Neuronal stem cell (in vitro differentiated cells): ENCODE measurements around the gene USP9X.
"Not testable (repeated sequence)": the region's sequence is repeated elsewhere in the genome, so short reads cannot be mapped to it uniquely, and the experiment has no call there.

Experiments used
- DNase-seq: peaks from one replicate; pipeline ENCODE4 v3.0.0-alpha.2; 2013; ENCODE audit warnings: low spot score
- H2AFZ ChIP-seq: one replicate; pipeline ENCODE4 v1.6.1; 2013; ENCODE audit warnings: mild to moderate bottlenecking, low read length, inconsistent platforms
- H2AK5ac ChIP-seq: 2 replicates; pipeline ENCODE4 v1.6.1; 2013; ENCODE audit warnings: low read depth, mild to moderate bottlenecking, inconsistent platforms, low read length, moderate library complexity, mixed read lengths
- H2BK120ac ChIP-seq: 2 replicates; pipeline ENCODE4 v1.6.1; 2013; ENCODE audit warnings: low read depth, mild to moderate bottlenecking, inconsistent platforms, low read length, moderate library complexity, mixed read lengths
- H2BK12ac ChIP-seq: one replicate; pipeline ENCODE4 v1.6.1; 2013; ENCODE audit warnings: low read length, inconsistent platforms
- H2BK15ac ChIP-seq: 2 replicates; pipeline ENCODE4 v1.6.1; 2013; ENCODE audit warnings: mild to moderate bottlenecking, low read length, inconsistent platforms, mixed read lengths
- H2BK5ac ChIP-seq: one replicate; pipeline ENCODE4 v1.6.1; 2013; ENCODE audit warnings: inconsistent platforms, mild to moderate bottlenecking, low read length, moderate library complexity
- H3K14ac ChIP-seq: one replicate; pipeline ENCODE4 v1.6.1; 2013; ENCODE audit warnings: low read length, inconsistent platforms
- H3K18ac ChIP-seq: 2 replicates; pipeline ENCODE4 v1.6.1; 2013; ENCODE audit warnings: low read length, inconsistent platforms
- H3K23ac ChIP-seq: 2 replicates; pipeline ENCODE4 v1.6.1; 2013; ENCODE audit warnings: low read depth, mild to moderate bottlenecking, mixed read lengths, low read length, inconsistent platforms; ENCODE audit not compliant: poor library complexity
- H3K27ac ChIP-seq: replicated peaks from 3 replicates; pipeline ENCODE4 v1.5.1; 2013; ENCODE audit warnings: low read length, inconsistent platforms
- H3K27me3 ChIP-seq, 3 experiments: 2 replicates each; pipeline ENCODE4 v1.6.1; 2013; ENCODE audit warnings: low read length in 3 of 3, mild to moderate bottlenecking in 2 of 3, inconsistent platforms in 1 of 3, low read depth in 1 of 3, mixed read lengths in 1 of 3, moderate library complexity in 1 of 3; ENCODE audit not compliant: control insufficient read depth in 3 of 3, insufficient read depth in 3 of 3
- H3K36me3 ChIP-seq, 2 donors: replicated peaks in 1 of 2; 2 replicates each; pipeline ENCODE4 v1.6.1; 2013; ENCODE audit warnings: low read length in 2 of 2; ENCODE audit not compliant: control insufficient read depth in 2 of 2, insufficient read depth in 2 of 2
- H3K4ac ChIP-seq: 2 replicates; pipeline ENCODE4 v1.6.1; 2013; ENCODE audit warnings: inconsistent platforms, mild to moderate bottlenecking, low read length, moderate library complexity
- H3K4me1 ChIP-seq, 2 donors: 1 replicate in 1 of 2; 2 replicates in 1 of 2; pipeline ENCODE4 v1.6.1; 2013; ENCODE audit warnings: low read length in 2 of 2, low read depth in 1 of 2; ENCODE audit not compliant: control insufficient read depth in 2 of 2, insufficient read depth in 1 of 2
- H3K4me2 ChIP-seq: one replicate; pipeline ENCODE4 v1.6.1; 2013; ENCODE audit warnings: mild to moderate bottlenecking, low read length, inconsistent platforms; ENCODE audit not compliant: insufficient read depth, poor library complexity, severe bottlenecking
- H3K4me3 ChIP-seq, 2 donors: 2 replicates each; pipeline ENCODE4 v1.5.1; 2013; ENCODE audit warnings: low read length in 2 of 2, mild to moderate bottlenecking in 2 of 2, inconsistent platforms in 1 of 2, moderate library complexity in 1 of 2
- H3K79me1 ChIP-seq: one replicate; pipeline ENCODE4 v1.6.1; 2013; ENCODE audit warnings: low read depth, mild to moderate bottlenecking, inconsistent platforms, low read length, moderate library complexity
- H3K9ac ChIP-seq: one replicate; pipeline ENCODE4 v1.6.1; 2013; ENCODE audit warnings: mild to moderate bottlenecking, low read depth, low read length, inconsistent platforms; ENCODE audit not compliant: poor library complexity
- H3K9me3 ChIP-seq, 2 donors: replicated peaks in 1 of 2; 2 replicates each; pipeline versions ENCODE3 to v1.6.1; 2013; ENCODE audit warnings: low read length in 2 of 2, mild to moderate bottlenecking in 2 of 2, inconsistent platforms in 1 of 2, low read depth in 1 of 2, mixed read lengths in 1 of 2, moderate library complexity in 1 of 2; ENCODE audit not compliant: control insufficient read depth in 2 of 2, insufficient read depth in 1 of 2
- H4K8ac ChIP-seq: one replicate; pipeline ENCODE4 v1.6.1; 2013; ENCODE audit warnings: low read depth, mild to moderate bottlenecking, inconsistent platforms, low read length, moderate library complexity
- H4K91ac ChIP-seq: one replicate; pipeline ENCODE4 v1.6.1; 2013; ENCODE audit warnings: low read length, low read depth, mild to moderate bottlenecking, inconsistent platforms; ENCODE audit not compliant: poor library complexity
- WGBS, 2 donors: extraction: QIAGEN DNeasy Blood & Tissue Kit; methylation state at CpG; one replicate each; pipeline ENCODE4 v1.1.7; 2013; ENCODE audit warnings: missing lambda C conversion rate in 2 of 2, mixed read lengths in 1 of 2; ENCODE audit not compliant: insufficient read length in 2 of 2, insufficient replicate concordance in 1 of 2; ENCODE audit errors: extremely low coverage in 2 of 2; 5-methylcytosine and 5-hydroxymethylcytosine counted together

USP9X gene

DNA sequence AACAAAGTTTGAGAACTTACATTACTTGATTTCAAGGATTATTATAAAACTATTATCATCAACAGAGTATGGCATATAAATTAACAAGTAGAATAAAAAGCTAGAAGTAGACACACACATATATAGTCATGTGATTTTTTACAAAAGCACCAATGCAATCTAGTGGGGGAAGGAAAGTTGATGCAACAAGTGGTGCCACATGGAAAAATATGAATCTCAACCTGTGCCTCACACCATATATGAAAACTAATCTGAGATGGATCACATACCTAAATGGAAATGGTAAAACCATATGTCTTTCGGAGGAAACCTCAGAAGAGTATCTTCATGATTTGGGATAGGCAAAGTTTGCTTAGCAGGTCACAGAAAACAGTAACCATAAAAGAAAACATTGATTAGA lies 34.9 kb upstream of the USP9X start:
- Histone ChIP-seq H2BK5ac (no peak overlapping the region), H3K9ac (no peak overlapping the region), H3K79me1 (no peaks in the 10 kb centered on the region), H4K91ac (no peak overlapping the region), H3K4ac (no peak overlapping the region), H3K36me3 (no peaks in the 10 kb centered on the region), H2BK15ac (no peak overlapping the region), H2AK5ac (no peak overlapping the region), H3K27ac (no peak overlapping the region), H3K23ac (no peak overlapping the region), H3K4me1 (peaks cover 0 to 4% of the 10 kb centered on the region in 2 donors), H2BK120ac (no peak overlapping the region), H3K4me3 (no peak overlapping the region), H2AFZ (no peak overlapping the region), H3K4me2 (no peak overlapping the region), H3K9me3 (no peaks in the 10 kb centered on the region), H3K14ac (no peak overlapping the region), H4K8ac (no peak overlapping the region), H3K27me3 (no peaks in the 10 kb centered on the region), H2BK12ac (no peak overlapping the region), H3K18ac (no peak overlapping the region)
- no CpG with 5 or more reads among the region's 1 CpG for WGBS, 2 donors
- no peak for DNase-seq

DNA sequence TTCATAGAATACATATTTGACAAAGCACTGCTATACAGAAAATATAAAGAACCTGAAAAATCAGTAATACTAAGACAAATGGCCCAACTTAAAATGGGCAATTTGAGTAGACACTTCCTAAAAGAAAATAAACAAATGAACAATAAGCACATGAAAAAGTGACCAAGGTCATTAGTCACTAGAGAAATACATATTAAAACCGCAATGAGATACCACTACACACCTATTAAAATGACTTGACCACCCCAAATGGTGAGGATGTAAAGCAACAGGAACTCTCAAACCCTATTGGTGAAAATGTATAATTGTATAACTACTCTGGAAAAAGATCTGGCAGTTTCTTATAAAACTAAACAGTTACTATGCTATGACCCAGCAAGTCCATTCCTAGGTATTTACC lies 34.0 kb upstream of the USP9X start:
- Histone ChIP-seq H3K4me2 (no peak overlapping the region), H3K9me3 (no peaks in the 10 kb centered on the region), H3K9ac (no peak overlapping the region), H3K18ac (no peak overlapping the region), H4K91ac (no peak overlapping the region), H3K23ac (no peak overlapping the region), H3K4me1 (peaks cover 0 to 3% of the 10 kb centered on the region in 2 donors), H4K8ac (no peak overlapping the region), H2AK5ac (no peak overlapping the region), H3K79me1 (no peaks in the 10 kb centered on the region), H2AFZ (no peak overlapping the region), H3K4me3 (no peak overlapping the region), H3K4ac (no peak overlapping the region), H3K14ac (no peak overlapping the region), H2BK12ac (no peak overlapping the region), H2BK120ac (no peak overlapping the region), H3K27ac (no peak overlapping the region), H2BK5ac (no peak overlapping the region), H3K36me3 (no peaks in the 10 kb centered on the region), H2BK15ac (no peak overlapping the region), H3K27me3 (no peaks in the 10 kb centered on the region)
- no CpG with 5 or more reads among the region's 1 CpG for WGBS, 2 donors
- no peak for DNase-seq

DNA sequence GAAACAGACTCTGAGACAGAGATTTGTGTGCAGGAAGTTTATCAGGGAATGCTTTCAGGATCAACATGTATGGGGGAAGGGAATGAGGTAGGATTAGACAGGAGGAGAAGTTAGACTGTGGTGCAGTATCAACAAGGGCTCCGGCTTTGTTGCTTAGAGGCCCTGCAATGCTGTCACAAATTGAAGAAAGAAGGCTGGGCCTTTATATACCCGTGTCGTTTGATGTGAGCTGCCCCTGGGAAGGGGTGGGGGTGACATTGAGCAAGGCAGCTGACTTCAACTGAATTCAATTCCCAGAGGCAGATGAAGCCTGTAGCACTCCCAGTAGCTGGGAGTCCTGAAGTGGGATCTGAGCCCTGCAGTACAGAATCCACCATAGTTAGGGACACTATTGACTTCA lies 29.5 kb upstream of the USP9X start:
- no peak for DNase-seq
- no peak overlapping the region for H3K27ac ChIP-seq
- peaks cover 0 to 2% of the 10 kb centered on the region in 2 donors for H3K4me1 ChIP-seq
- no peak overlapping the region for H3K14ac ChIP-seq
- H3K36me3 ChIP-seq: no peaks in the 10 kb centered on the region
- H2AFZ ChIP-seq: peak overlapping the region; percentile 89
- H4K8ac ChIP-seq: no peak overlapping the region
- no peak overlapping the region for H3K4me3 ChIP-seq
- H2BK5ac ChIP-seq: no peak overlapping the region
- no CpG with 5 or more reads among the region's 3 CpGs for WGBS, 2 donors
- no peak overlapping the region for H3K18ac ChIP-seq
- no peak overlapping the region for H3K23ac ChIP-seq
- H3K9me3 ChIP-seq: no peaks in the 10 kb centered on the region
- H3K79me1 ChIP-seq: no peaks in the 10 kb centered on the region
- H3K9ac ChIP-seq: no peak overlapping the region
- no peak overlapping the region for H4K91ac ChIP-seq
- no peak overlapping the region for H3K4me2 ChIP-seq
- H3K27me3 ChIP-seq: no peaks in the 10 kb centered on the region
- no peak overlapping the region for H3K4ac ChIP-seq
- H2AK5ac ChIP-seq: no peak overlapping the region
- no peak overlapping the region for H2BK120ac ChIP-seq
- H2BK12ac ChIP-seq: no peak overlapping the region
- no peak overlapping the region for H2BK15ac ChIP-seq

DNA sequence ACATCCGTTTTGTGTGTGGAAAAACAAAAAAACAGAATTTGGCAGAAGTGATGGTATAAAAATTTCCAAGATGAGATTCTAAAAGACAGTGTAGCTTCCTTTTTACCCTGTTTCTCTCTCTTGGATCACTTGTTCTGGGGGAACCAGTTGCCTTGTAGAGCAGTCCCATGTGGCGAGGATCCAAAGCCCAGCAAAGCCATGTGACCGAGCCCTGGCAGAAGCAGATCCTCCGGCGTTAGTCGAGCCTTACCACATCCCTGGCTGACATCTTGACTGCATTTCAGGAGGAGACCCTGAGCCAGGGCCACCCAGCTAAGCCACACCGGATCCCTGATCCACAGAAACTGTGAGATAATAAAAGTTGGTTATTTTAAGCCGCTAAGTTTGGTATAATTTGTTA lies 22.0 kb upstream of the USP9X start:
- not testable (repeated sequence) for H3K23ac ChIP-seq, H3K18ac ChIP-seq, DNase-seq, H3K4me3 ChIP-seq, H3K4me1 ChIP-seq, H2BK120ac ChIP-seq, H2BK15ac ChIP-seq, H3K14ac ChIP-seq, H2AFZ ChIP-seq, H3K9ac ChIP-seq, H3K9me3 ChIP-seq, H2BK5ac ChIP-seq, H3K27me3 ChIP-seq, H2AK5ac ChIP-seq, H4K8ac ChIP-seq, H3K79me1 ChIP-seq, H3K27ac ChIP-seq, H4K91ac ChIP-seq, H3K4ac ChIP-seq, H2BK12ac ChIP-seq, H3K4me2 ChIP-seq, H3K36me3 ChIP-seq
- WGBS, 2 donors: no CpG with 5 or more reads among the region's 8 CpGs
